HepG2 (cell line): ENCODE measurements around the gene ACRBP. TPM values are rescaled to one million over a fixed set of nuclear protein-coding genes. Genes with fewer than 3 reads are reported as not detected.

Experiments used
- ATAC-seq: fragments of 200-7000 bp; cut with Tn5 transposase; 3 replicates; pipeline ENCODE4 v1.9.1; 2020; ENCODE audit warnings: mild to moderate bottlenecking, moderate library complexity
- BruUV-seq: library from RNA; stranded (reverse); fragments of 400-500 nt; replicated peaks from 2 replicates; lab custom pipeline; 2021; lab: Mats Ljungman, UMichigan
- CTCF ChIA-PET: fragments of 300-600 bp; formaldehyde crosslinking; extraction: SDS; loops from one replicate; lab custom pipeline; 2021; ENCODE audit warnings: low total read pairs, inconsistent platforms, low intra/inter-chr PET ratio; lab: Yijun Ruan, JAX
- POLR2A ChIA-PET: fragments of 350-600 bp; sonication (Branson Sonifier 250); formaldehyde crosslinking; loops from one replicate; lab custom pipeline; 2020; ENCODE audit warnings: antibody characterized with exemption, inconsistent platforms; lab: Yijun Ruan, JAX
- DNase-seq: peaks from one replicate; pipeline ENCODE4 v3.0.0-alpha.2; 2015; ENCODE audit warnings: low spot score
- FAIRE-seq: peaks from 3 replicates; lab custom pipeline; 2011; peaks lifted over from hg19 to GRCh38; lab: Jason Lieb, UNC
- H2AFZ ChIP-seq: one replicate; pipeline ENCODE4 v1.6.1; 2011; ENCODE audit warnings: low read length, inconsistent platforms
- H3K27ac ChIP-seq: fragments of 300-600 bp; 3 replicates; pipeline ENCODE4 v1.8.0; 2011; ENCODE audit warnings: mixed run types, mild to moderate bottlenecking, mixed read lengths, low read length, inconsistent platforms; ENCODE audit not compliant: insufficient read depth; ENCODE audit errors: extremely low read length
- H3K27me3 ChIP-seq, 2 experiments: fragments of 200-600 bp in 1 of 2; 2 replicates in 1 of 2; 3 replicates in 1 of 2; pipeline versions ENCODE4 v1.6.0 to v1.8.0; 2011; ENCODE audit warnings: low read length in 2 of 2, mild to moderate bottlenecking in 2 of 2, moderate library complexity in 2 of 2, inconsistent platforms in 1 of 2; ENCODE audit not compliant: insufficient read depth in 2 of 2, control insufficient read depth in 1 of 2
- H3K36me3 ChIP-seq, 2 experiments: fragments of 200-600 bp in 1 of 2; replicated peaks in 1 of 2; 2 replicates in 1 of 2; 3 replicates in 1 of 2; pipeline versions ENCODE4 v1.5.1 to v1.8.0; 2011; ENCODE audit warnings: low read length in 2 of 2, inconsistent platforms in 1 of 2; ENCODE audit not compliant: insufficient read depth in 2 of 2, control insufficient read depth in 1 of 2
- H3K4me1 ChIP-seq: 2 replicates; pipeline ENCODE4 v1.5.1; 2012; ENCODE audit warnings: low read length, inconsistent platforms; ENCODE audit not compliant: insufficient read depth
- H3K4me2 ChIP-seq: 2 replicates; pipeline ENCODE4 v1.6.0; 2011; ENCODE audit warnings: low read depth, low read length, inconsistent platforms
- H3K4me3 ChIP-seq, 3 experiments: fragments of 200-600 bp in 1 of 3; sonication (generic), shearing (Covaris generic) in 1 of 3; replicated peaks in 1 of 3; 2 replicates each; pipeline ENCODE4 v1.5.1; 2011 to 2016; ENCODE audit warnings: low read length in 3 of 3, inconsistent platforms in 2 of 3, low read depth in 2 of 3, mild to moderate bottlenecking in 2 of 3, control low read depth in 1 of 3, mixed read lengths in 1 of 3; ENCODE audit not compliant: insufficient read depth in 1 of 3
- H3K79me2 ChIP-seq: one replicate; pipeline ENCODE4 v1.6.1; 2011; ENCODE audit warnings: low read length, inconsistent platforms; ENCODE audit not compliant: insufficient read depth
- H3K9ac ChIP-seq: 2 replicates; pipeline ENCODE4 v1.6.0; 2011; ENCODE audit warnings: mild to moderate bottlenecking, low read depth, low read length, inconsistent platforms; ENCODE audit not compliant: insufficient read depth
- H3K9me3 ChIP-seq: 2 replicates; pipeline ENCODE4 v1.5.1; 2012; ENCODE audit warnings: mild to moderate bottlenecking, low read length
- H4K20me1 ChIP-seq: 2 replicates; pipeline ENCODE4 v1.6.0; 2011; ENCODE audit warnings: inconsistent platforms, mild to moderate bottlenecking, low read length, moderate library complexity; ENCODE audit not compliant: insufficient read depth
- ADNP ChIP-seq: sonication (generic); formaldehyde crosslinking; IDR thresholded peaks from 2 replicates; pipeline ENCODE4 v1.4.0; 2020; ENCODE audit warnings: missing genetic modification reagents
- MIER3 ChIP-seq: IDR thresholded peaks from 2 replicates; pipeline ENCODE4 v1.6.1; 2016; ENCODE audit warnings: missing compliant biosample characterization, borderline replicate concordance
- TAF1 ChIP-seq: sonication (generic); formaldehyde crosslinking; IDR thresholded peaks from 2 replicates; pipeline ENCODE4 v1.4.0; 2020; ENCODE audit warnings: missing genetic modification reagents
- ZNF432 ChIP-seq: sonication (generic); formaldehyde crosslinking; IDR thresholded peaks from 2 replicates; pipeline ENCODE4 v1.5.0; 2020; ENCODE audit warnings: missing genetic modification reagents, mild to moderate bottlenecking, borderline replicate concordance
- WGBS: methylation state at CpG from one replicate; pipeline ENCODE4 v1.1.6; 2017; ENCODE audit warnings: low lambda C conversion rate; 5-methylcytosine and 5-hydroxymethylcytosine counted together
- in situ Hi-C: cut with HindIII; loops from 2 replicates; pipeline ENCODE4 v1.10.0; 2017; ENCODE audit warnings: low pct_unique_long_range_greater_than_20kb; ENCODE audit not compliant: extremely low pct_ligation_motif_present
- intact Hi-C: fragments of 100-400 bp; cut with micrococcal nuclease; formaldehyde crosslinking; loops from one replicate; pipeline ENCODE4 v1.10.0; 2022; ENCODE audit not compliant: unreplicated experiment
- polyA plus RNA-seq, 8 experiments: library from polyadenylated mRNA; depleted of rRNA in 3 of 8; stranded (reverse) in 7 of 8; unstranded in 1 of 8; fragments of >200 nt; fragmentation: Illumina TruSeq in 4 of 8; extraction: Trizol in 4 of 8; gene quantifications; 2 replicates each; pipeline versions ENCODE4 v1.2.1 to v1.2.3, GENCODE V29; 2011 to 2016; ENCODE audit warnings: low read depth in 4 of 8, missing spikeins in 1 of 8, mixed read lengths in 1 of 8; ENCODE audit not compliant: insufficient read depth in 1 of 8
- total RNA-seq, 5 experiments: library from RNA; depleted of rRNA; stranded (reverse); fragments of >200 nt; fragmentation: Illumina TruSeq; extraction: Trizol; gene quantifications; 2 replicates each; pipeline ENCODE4 v1.2.3, GENCODE V29; 2016; ENCODE audit warnings: low read depth in 1 of 5
- TF ChIP-seq, protein P1 (sequence below): sonication (generic); formaldehyde crosslinking; IDR thresholded peaks from 2 replicates; pipeline ENCODE4 v1.4.0; 2020; ENCODE audit warnings: missing genetic modification reagents, borderline replicate concordance
- TF ChIP-seq, protein P2 (sequence below): sonication (generic); formaldehyde crosslinking; IDR thresholded peaks from 2 replicates; pipeline ENCODE4 v1.4.0; 2020; ENCODE audit warnings: missing genetic modification reagents, borderline replicate concordance
- TF ChIP-seq, protein P3 (sequence below): sonication (generic); formaldehyde crosslinking; IDR thresholded peaks from 2 replicates; pipeline ENCODE4 v1.5.1; 2020; ENCODE audit warnings: mild to moderate bottlenecking, missing genetic modification reagents, borderline replicate concordance
- TF ChIP-seq, protein P4 (sequence below): IDR thresholded peaks from 2 replicates; pipeline ENCODE4 v1.6.1; 2016; ENCODE audit warnings: missing compliant biosample characterization, missing genetic modification reagents, borderline replicate concordance

ACRBP gene
- total and polyA plus RNA-seq, 2 of the 13 experiments (the other 11 are each of a cell fraction or from before 2014, with no cell fraction given) = 0.46 TPM; not detected in 1

- no TSS peak for BruUV-seq
- ATAC-seq (no peak), FAIRE-seq (no peak), DNase-seq (no peak)
- in situ Hi-C loops = no loop called here
- Histone ChIP-seq H3K36me3 (peaks cover 41 to 67% of the 10 kb centered on the region in 2 experiments), H3K9ac (no peak overlapping the region), H3K4me1 (peaks cover 33% of the 10 kb centered on the region), H3K9me3 (no peaks in the 10 kb centered on the region), H3K4me2 (no peak overlapping the region), H3K27me3 (no peaks in the 10 kb centered on the region; a peak in 1 of 5 replicates), H3K4me3 (no peak overlapping the region), H4K20me1 (peaks cover 17% of the 10 kb centered on the region), H3K79me2 (peaks cover 36% of the 10 kb centered on the region), H2AFZ (no peak overlapping the region), H3K27ac (no peak overlapping the region)
- CTCF ChIA-PET = no interaction called here
- POLR2A ChIA-PET = interaction anchor here (0.8 to 1.4 kb wide), 4 partner anchors 11 to 34 kb away, joined by 3 read pairs; partner anchors contain the start of gene NOP2
- WGBS = 83% methylated on average over 3 of the region's 3 CpGs
- intact Hi-C loops = no loop called here
- TF ChIP-seq ADNP (CRISPR knock-in tag) = no peak
- TF ChIP-seq, protein P1, sequence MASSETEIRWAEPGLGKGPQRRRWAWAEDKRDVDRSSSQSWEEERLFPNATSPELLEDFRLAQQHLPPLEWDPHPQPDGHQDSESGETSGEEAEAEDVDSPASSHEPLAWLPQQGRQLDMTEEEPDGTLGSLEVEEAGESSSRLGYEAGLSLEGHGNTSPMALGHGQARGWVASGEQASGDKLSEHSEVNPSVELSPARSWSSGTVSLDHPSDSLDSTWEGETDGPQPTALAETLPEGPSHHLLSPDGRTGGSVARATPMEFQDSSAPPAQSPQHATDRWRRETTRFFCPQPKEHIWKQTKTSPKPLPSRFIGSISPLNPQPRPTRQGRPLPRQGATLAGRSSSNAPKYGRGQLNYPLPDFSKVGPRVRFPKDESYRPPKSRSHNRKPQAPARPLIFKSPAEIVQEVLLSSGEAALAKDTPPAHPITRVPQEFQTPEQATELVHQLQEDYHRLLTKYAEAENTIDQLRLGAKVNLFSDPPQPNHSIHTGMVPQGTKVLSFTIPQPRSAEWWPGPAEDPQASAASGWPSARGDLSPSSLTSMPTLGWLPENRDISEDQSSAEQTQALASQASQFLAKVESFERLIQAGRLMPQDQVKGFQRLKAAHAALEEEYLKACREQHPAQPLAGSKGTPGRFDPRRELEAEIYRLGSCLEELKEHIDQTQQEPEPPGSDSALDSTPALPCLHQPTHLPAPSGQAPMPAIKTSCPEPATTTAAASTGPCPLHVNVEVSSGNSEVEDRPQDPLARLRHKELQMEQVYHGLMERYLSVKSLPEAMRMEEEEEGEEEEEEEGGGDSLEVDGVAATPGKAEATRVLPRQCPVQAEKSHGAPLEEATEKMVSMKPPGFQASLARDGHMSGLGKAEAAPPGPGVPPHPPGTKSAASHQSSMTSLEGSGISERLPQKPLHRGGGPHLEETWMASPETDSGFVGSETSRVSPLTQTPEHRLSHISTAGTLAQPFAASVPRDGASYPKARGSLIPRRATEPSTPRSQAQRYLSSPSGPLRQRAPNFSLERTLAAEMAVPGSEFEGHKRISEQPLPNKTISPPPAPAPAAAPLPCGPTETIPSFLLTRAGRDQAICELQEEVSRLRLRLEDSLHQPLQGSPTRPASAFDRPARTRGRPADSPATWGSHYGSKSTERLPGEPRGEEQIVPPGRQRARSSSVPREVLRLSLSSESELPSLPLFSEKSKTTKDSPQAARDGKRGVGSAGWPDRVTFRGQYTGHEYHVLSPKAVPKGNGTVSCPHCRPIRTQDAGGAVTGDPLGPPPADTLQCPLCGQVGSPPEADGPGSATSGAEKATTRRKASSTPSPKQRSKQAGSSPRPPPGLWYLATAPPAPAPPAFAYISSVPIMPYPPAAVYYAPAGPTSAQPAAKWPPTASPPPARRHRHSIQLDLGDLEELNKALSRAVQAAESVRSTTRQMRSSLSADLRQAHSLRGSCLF (CRISPR knock-in tag) = no peak
- TF ChIP-seq, protein P2, sequence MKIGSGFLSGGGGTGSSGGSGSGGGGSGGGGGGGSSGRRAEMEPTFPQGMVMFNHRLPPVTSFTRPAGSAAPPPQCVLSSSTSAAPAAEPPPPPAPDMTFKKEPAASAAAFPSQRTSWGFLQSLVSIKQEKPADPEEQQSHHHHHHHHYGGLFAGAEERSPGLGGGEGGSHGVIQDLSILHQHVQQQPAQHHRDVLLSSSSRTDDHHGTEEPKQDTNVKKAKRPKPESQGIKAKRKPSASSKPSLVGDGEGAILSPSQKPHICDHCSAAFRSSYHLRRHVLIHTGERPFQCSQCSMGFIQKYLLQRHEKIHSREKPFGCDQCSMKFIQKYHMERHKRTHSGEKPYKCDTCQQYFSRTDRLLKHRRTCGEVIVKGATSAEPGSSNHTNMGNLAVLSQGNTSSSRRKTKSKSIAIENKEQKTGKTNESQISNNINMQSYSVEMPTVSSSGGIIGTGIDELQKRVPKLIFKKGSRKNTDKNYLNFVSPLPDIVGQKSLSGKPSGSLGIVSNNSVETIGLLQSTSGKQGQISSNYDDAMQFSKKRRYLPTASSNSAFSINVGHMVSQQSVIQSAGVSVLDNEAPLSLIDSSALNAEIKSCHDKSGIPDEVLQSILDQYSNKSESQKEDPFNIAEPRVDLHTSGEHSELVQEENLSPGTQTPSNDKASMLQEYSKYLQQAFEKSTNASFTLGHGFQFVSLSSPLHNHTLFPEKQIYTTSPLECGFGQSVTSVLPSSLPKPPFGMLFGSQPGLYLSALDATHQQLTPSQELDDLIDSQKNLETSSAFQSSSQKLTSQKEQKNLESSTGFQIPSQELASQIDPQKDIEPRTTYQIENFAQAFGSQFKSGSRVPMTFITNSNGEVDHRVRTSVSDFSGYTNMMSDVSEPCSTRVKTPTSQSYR (CRISPR knock-in tag) = no peak
- no peak for TF ChIP-seq TAF1 (CRISPR knock-in tag)
- TF ChIP-seq, protein P3, sequence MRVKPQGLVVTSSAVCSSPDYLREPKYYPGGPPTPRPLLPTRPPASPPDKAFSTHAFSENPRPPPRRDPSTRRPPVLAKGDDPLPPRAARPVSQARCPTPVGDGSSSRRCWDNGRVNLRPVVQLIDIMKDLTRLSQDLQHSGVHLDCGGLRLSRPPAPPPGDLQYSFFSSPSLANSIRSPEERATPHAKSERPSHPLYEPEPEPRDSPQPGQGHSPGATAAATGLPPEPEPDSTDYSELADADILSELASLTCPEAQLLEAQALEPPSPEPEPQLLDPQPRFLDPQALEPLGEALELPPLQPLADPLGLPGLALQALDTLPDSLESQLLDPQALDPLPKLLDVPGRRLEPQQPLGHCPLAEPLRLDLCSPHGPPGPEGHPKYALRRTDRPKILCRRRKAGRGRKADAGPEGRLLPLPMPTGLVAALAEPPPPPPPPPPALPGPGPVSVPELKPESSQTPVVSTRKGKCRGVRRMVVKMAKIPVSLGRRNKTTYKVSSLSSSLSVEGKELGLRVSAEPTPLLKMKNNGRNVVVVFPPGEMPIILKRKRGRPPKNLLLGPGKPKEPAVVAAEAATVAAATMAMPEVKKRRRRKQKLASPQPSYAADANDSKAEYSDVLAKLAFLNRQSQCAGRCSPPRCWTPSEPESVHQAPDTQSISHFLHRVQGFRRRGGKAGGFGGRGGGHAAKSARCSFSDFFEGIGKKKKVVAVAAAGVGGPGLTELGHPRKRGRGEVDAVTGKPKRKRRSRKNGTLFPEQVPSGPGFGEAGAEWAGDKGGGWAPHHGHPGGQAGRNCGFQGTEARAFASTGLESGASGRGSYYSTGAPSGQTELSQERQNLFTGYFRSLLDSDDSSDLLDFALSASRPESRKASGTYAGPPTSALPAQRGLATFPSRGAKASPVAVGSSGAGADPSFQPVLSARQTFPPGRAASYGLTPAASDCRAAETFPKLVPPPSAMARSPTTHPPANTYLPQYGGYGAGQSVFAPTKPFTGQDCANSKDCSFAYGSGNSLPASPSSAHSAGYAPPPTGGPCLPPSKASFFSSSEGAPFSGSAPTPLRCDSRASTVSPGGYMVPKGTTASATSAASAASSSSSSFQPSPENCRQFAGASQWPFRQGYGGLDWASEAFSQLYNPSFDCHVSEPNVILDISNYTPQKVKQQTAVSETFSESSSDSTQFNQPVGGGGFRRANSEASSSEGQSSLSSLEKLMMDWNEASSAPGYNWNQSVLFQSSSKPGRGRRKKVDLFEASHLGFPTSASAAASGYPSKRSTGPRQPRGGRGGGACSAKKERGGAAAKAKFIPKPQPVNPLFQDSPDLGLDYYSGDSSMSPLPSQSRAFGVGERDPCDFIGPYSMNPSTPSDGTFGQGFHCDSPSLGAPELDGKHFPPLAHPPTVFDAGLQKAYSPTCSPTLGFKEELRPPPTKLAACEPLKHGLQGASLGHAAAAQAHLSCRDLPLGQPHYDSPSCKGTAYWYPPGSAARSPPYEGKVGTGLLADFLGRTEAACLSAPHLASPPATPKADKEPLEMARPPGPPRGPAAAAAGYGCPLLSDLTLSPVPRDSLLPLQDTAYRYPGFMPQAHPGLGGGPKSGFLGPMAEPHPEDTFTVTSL = no peak
- no peak for TF ChIP-seq ZNF432 (CRISPR knock-in tag)
- no peak for TF ChIP-seq MIER3 (CRISPR knock-in tag)
- TF ChIP-seq, protein P4, sequence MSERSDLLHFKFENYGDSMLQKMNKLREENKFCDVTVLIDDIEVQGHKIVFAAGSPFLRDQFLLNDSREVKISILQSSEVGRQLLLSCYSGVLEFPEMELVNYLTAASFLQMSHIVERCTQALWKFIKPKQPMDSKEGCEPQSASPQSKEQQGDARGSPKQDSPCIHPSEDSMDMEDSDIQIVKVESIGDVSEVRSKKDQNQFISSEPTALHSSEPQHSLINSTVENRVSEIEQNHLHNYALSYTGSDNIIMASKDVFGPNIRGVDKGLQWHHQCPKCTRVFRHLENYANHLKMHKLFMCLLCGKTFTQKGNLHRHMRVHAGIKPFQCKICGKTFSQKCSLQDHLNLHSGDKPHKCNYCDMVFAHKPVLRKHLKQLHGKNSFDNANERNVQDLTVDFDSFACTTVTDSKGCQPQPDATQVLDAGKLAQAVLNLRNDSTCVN (CRISPR knock-in tag) = no peak
Observed at GRCh38 chr12:6602526-6602925, 44.7 kb downstream of the ACRBP start.
